OCI-LY7 (cell line): Measurements from ENCODE around the gene IMPA2. TPM values are rescaled to one million over a fixed set of nuclear protein-coding genes. Genes with fewer than 3 reads are reported as not detected.

Experiments
- Bru-seq: library from RNA; stranded (reverse); fragments of 400-500 nt; gene quantifications from one replicate; lab custom pipeline; 2021; lab: Mats Ljungman, UMichigan
- BruChase-seq, 2 experiments: library from RNA; stranded (reverse); fragments of 400-500 nt; gene quantifications; one replicate each; lab custom pipeline; 2021; lab: Mats Ljungman, UMichigan
- BruUV-seq: library from RNA; stranded (reverse); fragments of 400-500 nt; replicated peaks from 2 replicates; lab custom pipeline; 2021; lab: Mats Ljungman, UMichigan
- CTCF ChIA-PET: fragments of 300-600 bp; sonication (Branson Sonifier 250); formaldehyde crosslinking; loops from one replicate; lab custom pipeline; 2022; ENCODE audit warnings: antibody characterized with exemption; ENCODE audit not compliant: unreplicated experiment; lab: Charles Lee
- POLR2A ChIA-PET: fragments of 300-600 bp; sonication (Branson Sonifier 250); formaldehyde crosslinking; loops from one replicate; lab custom pipeline; 2022; ENCODE audit warnings: antibody characterized with exemption; lab: Charles Lee
- DNase-seq: peaks from one replicate; pipeline ENCODE4 v3.0.0-alpha.2; 2015; ENCODE audit warnings: low spot score
- H2AFZ ChIP-seq: fragments of 200-600 bp; sonication (generic), shearing (Covaris generic); 2 replicates; pipeline ENCODE4 v1.6.1; 2014; ENCODE audit warnings: mild to moderate bottlenecking, antibody characterized with exemption, low read length, moderate library complexity
- H3K27ac ChIP-seq: fragments of 200-600 bp; sonication (generic); 2 replicates; pipeline ENCODE4 v1.5.1; 2014; ENCODE audit warnings: mixed run types, low read depth, mild to moderate bottlenecking, moderate library complexity, low read length, inconsistent platforms; ENCODE audit not compliant: poor library complexity, severe bottlenecking
- H3K36me3 ChIP-seq: fragments of 200-600 bp; sonication (generic); 2 replicates; pipeline ENCODE4 v1.6.1; 2014; ENCODE audit warnings: mild to moderate bottlenecking, antibody characterized with exemption, low read length, moderate library complexity, mixed read lengths; ENCODE audit not compliant: insufficient read depth
- H3K4me1 ChIP-seq: fragments of 200-600 bp; sonication (generic); 2 replicates; pipeline ENCODE4 v1.5.1; 2014; ENCODE audit warnings: mild to moderate bottlenecking, low read length; ENCODE audit not compliant: insufficient read depth, poor library complexity, severe bottlenecking
- H3K4me2 ChIP-seq: fragments of 200-600 bp; sonication (generic); 2 replicates; pipeline ENCODE4 v1.6.1; 2014; ENCODE audit warnings: mild to moderate bottlenecking, low read length
- H3K4me3 ChIP-seq: fragments of 200-600 bp; sonication (generic); 2 replicates; pipeline ENCODE4 v1.5.1; 2014; ENCODE audit warnings: mild to moderate bottlenecking, low read depth, low read length; ENCODE audit not compliant: poor library complexity, severe bottlenecking
- H3K79me2 ChIP-seq: fragments of 200-600 bp; sonication (generic); 2 replicates; pipeline ENCODE4 v1.6.1; 2016; ENCODE audit warnings: low read depth, mild to moderate bottlenecking, low read length, moderate library complexity, mixed read lengths; ENCODE audit not compliant: insufficient read depth
- H3K9me2 ChIP-seq: fragments of 200-600 bp; sonication (generic); 2 replicates; pipeline ENCODE4 v1.6.1; 2016; ENCODE audit warnings: mild to moderate bottlenecking, low read length, mixed read lengths; ENCODE audit not compliant: insufficient read depth
- H3K9me3 ChIP-seq: fragments of 200-600 bp; sonication (generic); 2 replicates; pipeline ENCODE4 v1.6.1; 2014; ENCODE audit warnings: mild to moderate bottlenecking, mixed run types, low read length, mixed read lengths
- H4K20me1 ChIP-seq: fragments of 200-600 bp; sonication (generic); 2 replicates; pipeline ENCODE4 v1.6.1; 2014; ENCODE audit warnings: mild to moderate bottlenecking, antibody characterized with exemption, low read length, moderate library complexity, mixed read lengths; ENCODE audit not compliant: insufficient read depth
- CTCF ChIP-seq: fragments of 200-600 bp; sonication (generic); conservative IDR thresholded peaks from 2 replicates; pipeline ENCODE4 v1.5.1; 2014; ENCODE audit warnings: mild to moderate bottlenecking, antibody characterized with exemption, low read length, moderate library complexity, mixed read lengths
- EZH2phosphoT487 ChIP-seq: fragments of 200-600 bp; sonication (generic); IDR thresholded peaks from 2 replicates; pipeline ENCODE4 v1.6.1; 2018; ENCODE audit warnings: low read depth, borderline replicate concordance, mild to moderate bottlenecking, mixed run types, antibody characterized with exemption, low read length, moderate library complexity, mixed read lengths
- intact Hi-C: fragments of 100-400 bp; cut with micrococcal nuclease; formaldehyde crosslinking; loops from one replicate; pipeline ENCODE4 v1.10.0; 2022; ENCODE audit not compliant: unreplicated experiment
- long read RNA-seq: library from polyadenylated mRNA; stranded (forward); transcript quantifications from one replicate; pipeline ENCODE4 v2.0.0, GENCODE V29; 2022
- total RNA-seq, 2 experiments: library from RNA; depleted of rRNA in 1 of 2; stranded (reverse); fragments of >200 nt in 1 of 2; shearing (Covaris generic) in 1 of 2; gene quantifications; 2 replicates each; pipeline ENCODE4 v1.2.3, GENCODE V29; 2014 to 2022

The IMPA2 gene
- total RNA-seq (2014; rRNA removed; shearing (Covaris generic)) (35.0 and 59.0 TPM in 2 replicates), total RNA-seq (2022) (51.9 and 55.8 TPM in 2 replicates), Bru-seq, nascent RNA (percentile 58 among the genes with signal in this experiment), BruChase-seq, experiment 1, labeled RNA remaining after a 6-hour chase (percentile 66 among the genes with signal in this experiment), BruChase-seq, experiment 2, labeled RNA remaining after a 2-hour chase (percentile 59 among the genes with signal in this experiment)
- long read RNA-seq, transcript IMPA2-201 (8 exons, 1,534 nt), result major isoform, 78 of 109 reads
- long read RNA-seq, partial matches to known transcripts, result 5 of 109 reads
- long read RNA-seq, other reads (novel, unspliced or antisense), result 23 of 109 reads

- DNase-seq, result no peak
- H3K9me2 ChIP-seq, result no peaks in the 10 kb centered on the region
- ChIA-PET POLR2A (interaction anchor here (0.6 to 1.7 kb wide), 13 partner anchors 12 to 376 kb away, joined by 3 to 10 read pairs (median 4); no protein-coding TSS in a partner anchor), CTCF (interaction anchor here (0.6 to 2.7 kb wide), 3 partner anchors 12 to 422 kb away, joined by 3 to 12 read pairs (median 5); no protein-coding TSS in a partner anchor)
- H3K27ac ChIP-seq, result peak within 1 kb of the TSS; percentile 70
- BruUV-seq, result no TSS peak
- H3K36me3 ChIP-seq, result no peaks in the 10 kb centered on the region
- H3K4me1 ChIP-seq, result peaks cover 15% of the 10 kb centered on the region
- H3K9me3 ChIP-seq, result no peaks in the 10 kb centered on the region
- H2AFZ ChIP-seq, result peak within 1 kb of the TSS; percentile 91
- TF ChIP-seq CTCF (no peak), EZH2phosphoT487 (no peak)
- no peaks in the 10 kb centered on the region for H3K79me2 ChIP-seq
- H4K20me1 ChIP-seq, result 0 out of 2 replicates have a peak, but pooled peaks cover 3% of the 10 kb centered on the region
- peak within 1 kb of the TSS; percentile 91 for H3K4me3 ChIP-seq
- intact Hi-C loops, result loop anchor here (1.0 kb wide), 3 partner anchors 73 to 396 kb away; partner anchors contain the start of genes AFG3L2, CHMP1B and MPPE1
- peak within 1 kb of the TSS; percentile 91 for H3K4me2 ChIP-seq
Observed at GRCh38 chr18:11981192-11981542, at the start of gene IMPA2. IMPA2 (plus strand) TSS chr18:11981507; CDS start chr18:11981670, 163 bp downstream.

- Histone ChIP-seq H3K79me2 (no peaks in the 10 kb centered on the region), H3K4me3 (no peak overlapping the region), H3K4me1 (no peaks in the 10 kb centered on the region), H3K27ac (no peak overlapping the region), H3K4me2 (no peak overlapping the region), H2AFZ (no peak overlapping the region), H3K9me2 (no peaks in the 10 kb centered on the region), H4K20me1 (no peaks in the 10 kb centered on the region), H3K9me3 (no peaks in the 10 kb centered on the region), H3K36me3 (no peaks in the 10 kb centered on the region)
- DNase-seq, result no peak
- no peak for TF ChIP-seq CTCF
- CTCF ChIA-PET, result no interaction called here
- BruUV-seq, result no TSS peak
- POLR2A ChIA-PET, result interaction anchor here (0.7 to 0.9 kb wide), 2 partner anchors 19 to 24 kb away, joined by 3 to 6 read pairs; no protein-coding TSS in a partner anchor
- intact Hi-C loops, result no loop called here
Observed at GRCh38 chr18:11932393-11932792, 48.9 kb upstream of the IMPA2 start.
